ENCODE measurements around the gene PKNOX1.
"Not testable (repeated sequence)": the region's sequence is repeated elsewhere in the genome, so short reads cannot be mapped to it uniquely, and the experiment has no call there.

The PKNOX1 gene

GRCh38 chr21:42981214-42981523, 6.8 kb downstream of the PKNOX1 start:
- no peak overlapping the region for H3K27ac ChIP-seq
- DNase-seq (ENCODE audit: low read depth, low spot score) = no peak

- no peak overlapping the region for H3K27ac ChIP-seq
- DNase-seq (ENCODE audit: low read depth, low spot score) = no peak
These were observed 7.5 kb downstream of the PKNOX1 start for GRCh38 chr21:42981862-42982261.

GRCh38 chr21:42983103-42983502, 8.7 kb downstream of the PKNOX1 start:
- DNase-seq (ENCODE audit: low read depth, low spot score) = no peak
- H3K27ac ChIP-seq = no peak overlapping the region

- no peak for DNase-seq (ENCODE audit: low read depth, low spot score)
- no peak overlapping the region for H3K27ac ChIP-seq
These were observed 9.5 kb downstream of the PKNOX1 start for GRCh38 chr21:42983869-42984268.

GRCh38 chr21:42986125-42986783, 11.9 kb downstream of the PKNOX1 start:
- H3K27ac ChIP-seq = no peak overlapping the region
- DNase-seq (ENCODE audit: low read depth, low spot score) = no peak

GRCh38 chr21:42988236-42988965, 14.0 kb downstream of the PKNOX1 start:
- H3K27ac ChIP-seq = no peak overlapping the region

GRCh38 chr21:42989370-42989769, 15.0 kb downstream of the PKNOX1 start:
- not testable (repeated sequence) for DNase-seq (ENCODE audit: low read depth, low spot score); H3K27ac ChIP-seq

More at GRCh38 chr21:42988236-42988965, 14.0 kb downstream of the PKNOX1 start:
- no peak for DNase-seq (ENCODE audit: low read depth, low spot score)

- no peak for DNase-seq (ENCODE audit: low read depth, low spot score)
- H3K27ac ChIP-seq = no peak overlapping the region
These were observed 15.7 kb downstream of the PKNOX1 start for GRCh38 chr21:42989816-42990650.

GRCh38 chr21:42991992-42992740, 17.8 kb downstream of the PKNOX1 start:
- H3K27ac ChIP-seq = no peak overlapping the region
- DNase-seq (ENCODE audit: low read depth, low spot score) = no peak

GRCh38 chr21:42993051-42993712, 18.8 kb downstream of the PKNOX1 start:
- no peak overlapping the region for H3K27ac ChIP-seq
- DNase-seq (ENCODE audit: low read depth, low spot score) = no peak

- no peak for DNase-seq (ENCODE audit: low read depth, low spot score)
These were observed 22.7 kb downstream of the PKNOX1 start for GRCh38 chr21:42997053-42997452.

GRCh38 chr21:42997983-42998382, 23.6 kb downstream of the PKNOX1 start:
- not testable (repeated sequence) for DNase-seq (ENCODE audit: low read depth, low spot score)

More at GRCh38 chr21:42997053-42997452, 22.7 kb downstream of the PKNOX1 start:
- no peak overlapping the region for H3K27ac ChIP-seq

GRCh38 chr21:42999152-42999551, 24.8 kb downstream of the PKNOX1 start:
- not testable (repeated sequence) for H3K27ac ChIP-seq; DNase-seq (ENCODE audit: low read depth, low spot score)

More at GRCh38 chr21:42997983-42998382, 23.6 kb downstream of the PKNOX1 start:
- H3K27ac ChIP-seq = not testable (repeated sequence)

GRCh38 chr21:43000041-43000440, 25.7 kb downstream of the PKNOX1 start:
- H3K27ac ChIP-seq; DNase-seq (ENCODE audit: low read depth, low spot score): not testable (repeated sequence)

GRCh38 chr21:43001316-43001715, 27.0 kb downstream of the PKNOX1 start:
- DNase-seq (ENCODE audit: low read depth, low spot score) = no peak
- H3K27ac ChIP-seq = no peak overlapping the region

- H3K27ac ChIP-seq = no peak overlapping the region
- DNase-seq (ENCODE audit: low read depth, low spot score) = no peak
These were observed 30.6 kb downstream of the PKNOX1 start for GRCh38 chr21:43004926-43005325.

- no peak for DNase-seq (ENCODE audit: low read depth, low spot score)
- no peak overlapping the region for H3K27ac ChIP-seq
These were observed 31.3 kb downstream of the PKNOX1 start for GRCh38 chr21:43005635-43006034.

- not testable (repeated sequence) for DNase-seq (ENCODE audit: low read depth, low spot score); H3K27ac ChIP-seq
These were observed 31.9 kb downstream of the PKNOX1 start for GRCh38 chr21:43006051-43006873.

GRCh38 chr21:43006874-43007208, 32.5 kb downstream of the PKNOX1 start:
- H3K27ac ChIP-seq = no peak overlapping the region
- DNase-seq (ENCODE audit: low read depth, low spot score) = no peak
